Fibroblast of pulmonary artery (primary cell): Measurements from ENCODE around the gene ESRP2.

ENCODE experiments used
- DNase-seq: peaks from one replicate; pipeline ENCODE4 v3.0.0-alpha.2; 2010; ENCODE audit warnings: low read depth
- H3K4me3 ChIP-seq: replicated peaks from 2 replicates; pipeline ENCODE4 v1.5.1; 2011; ENCODE audit warnings: low read depth, mild to moderate bottlenecking, control low read depth, low read length, moderate library complexity
- CTCF ChIP-seq: IDR thresholded peaks from 2 replicates; pipeline ENCODE4 v1.5.1; 2011; ENCODE audit warnings: mild to moderate bottlenecking, control low read depth, low read length, inconsistent platforms; ENCODE audit errors: missing control alignments

ESRP2 gene

GRCh38 chr16:68281368-68282063 is 45.6 kb upstream of the ESRP2 start:
- TF ChIP-seq CTCF = no peak
- no peak overlapping the region for H3K4me3 ChIP-seq
- no peak for DNase-seq

- no peak for TF ChIP-seq CTCF
- DNase-seq = no peak
- no peak overlapping the region for H3K4me3 ChIP-seq
These were observed 44.0 kb upstream of the ESRP2 start for GRCh38 chr16:68279726-68280558.

- no peak overlapping the region for H3K4me3 ChIP-seq
These were observed 40.3 kb upstream of the ESRP2 start for GRCh38 chr16:68276223-68276622.

GRCh38 chr16:68275611-68276191 is 39.8 kb upstream of the ESRP2 start:
- no peak for TF ChIP-seq CTCF
- H3K4me3 ChIP-seq = no peak overlapping the region
- DNase-seq = no peak

More at GRCh38 chr16:68276223-68276622, 40.3 kb upstream of the ESRP2 start:
- no peak for DNase-seq
- TF ChIP-seq CTCF = no peak

GRCh38 chr16:68274441-68274840 is 38.5 kb upstream of the ESRP2 start:
- H3K4me3 ChIP-seq = no peak overlapping the region
- no peak for DNase-seq
- TF ChIP-seq CTCF = no peak

- DNase-seq = no peak
- no peak overlapping the region for H3K4me3 ChIP-seq
- no peak for TF ChIP-seq CTCF
These were observed 38.0 kb upstream of the ESRP2 start for GRCh38 chr16:68273896-68274295.
